ENCODE data around the gene RAET1L.

DNA sequence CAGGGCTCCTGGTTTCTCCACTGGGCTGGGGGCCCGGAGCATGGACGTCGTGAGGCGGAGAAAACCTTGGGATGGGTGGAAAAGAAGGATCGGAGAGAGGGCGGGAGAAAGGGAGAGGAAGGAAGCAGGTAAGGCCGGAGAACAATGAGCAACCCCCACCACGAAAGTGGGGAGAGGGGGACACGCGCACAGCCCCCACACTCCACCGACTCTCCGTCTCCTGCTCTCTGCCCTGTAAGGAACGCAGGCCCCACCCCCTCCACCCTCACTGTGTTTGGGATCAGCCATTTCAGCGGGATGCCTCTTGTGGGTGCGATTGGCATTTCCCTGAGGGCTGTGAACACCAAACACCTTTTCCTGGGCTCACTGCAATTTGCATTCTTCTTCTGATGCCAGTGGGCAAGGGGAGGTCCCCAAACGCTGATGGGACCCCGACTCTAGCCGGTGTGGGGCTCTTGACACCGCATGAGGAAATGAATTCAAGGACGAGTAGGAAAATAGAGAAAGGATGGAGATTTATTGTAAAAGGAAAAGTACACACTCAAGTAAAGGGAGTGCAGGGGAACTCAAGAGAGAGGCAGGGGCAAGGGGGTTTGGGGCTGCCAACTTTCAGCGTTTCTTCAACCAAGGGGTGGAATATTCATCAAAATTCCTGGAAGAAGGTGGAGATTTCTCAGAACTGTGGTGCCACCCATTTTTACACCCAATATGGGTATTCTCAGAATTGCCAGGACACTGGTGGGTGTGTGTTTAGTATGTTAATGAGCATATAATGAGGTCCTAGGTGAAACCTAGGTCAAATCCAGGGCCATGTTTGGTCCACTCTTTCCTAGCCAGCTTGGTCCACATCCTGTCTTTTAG, 13.1 kb upstream of the RAET1L start:
- TF ChIP-seq MYC (IDR thresholded peaks at IDR 0.05; ENCODE audit: low read depth, low read length) (no peak), POLR2A (IDR thresholded peaks at IDR 0.05; ENCODE audit: low read depth, low read length) (no peak), EZH2 (IDR thresholded peaks at IDR 0.05; ENCODE audit: borderline replicate concordance, low read depth, low read length, severe bottlenecking) (peak; percentile 58), MAX (IDR thresholded peaks at IDR 0.05; ENCODE audit: insufficient read depth, insufficient read length) (no peak), FOS (IDR thresholded peaks at IDR 0.05; ENCODE audit: borderline replicate concordance, insufficient read depth, low read length) (no peak)
- TF ChIP-seq, protein P1, sequence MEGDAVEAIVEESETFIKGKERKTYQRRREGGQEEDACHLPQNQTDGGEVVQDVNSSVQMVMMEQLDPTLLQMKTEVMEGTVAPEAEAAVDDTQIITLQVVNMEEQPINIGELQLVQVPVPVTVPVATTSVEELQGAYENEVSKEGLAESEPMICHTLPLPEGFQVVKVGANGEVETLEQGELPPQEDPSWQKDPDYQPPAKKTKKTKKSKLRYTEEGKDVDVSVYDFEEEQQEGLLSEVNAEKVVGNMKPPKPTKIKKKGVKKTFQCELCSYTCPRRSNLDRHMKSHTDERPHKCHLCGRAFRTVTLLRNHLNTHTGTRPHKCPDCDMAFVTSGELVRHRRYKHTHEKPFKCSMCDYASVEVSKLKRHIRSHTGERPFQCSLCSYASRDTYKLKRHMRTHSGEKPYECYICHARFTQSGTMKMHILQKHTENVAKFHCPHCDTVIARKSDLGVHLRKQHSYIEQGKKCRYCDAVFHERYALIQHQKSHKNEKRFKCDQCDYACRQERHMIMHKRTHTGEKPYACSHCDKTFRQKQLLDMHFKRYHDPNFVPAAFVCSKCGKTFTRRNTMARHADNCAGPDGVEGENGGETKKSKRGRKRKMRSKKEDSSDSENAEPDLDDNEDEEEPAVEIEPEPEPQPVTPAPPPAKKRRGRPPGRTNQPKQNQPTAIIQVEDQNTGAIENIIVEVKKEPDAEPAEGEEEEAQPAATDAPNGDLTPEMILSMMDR (IDR thresholded peaks at IDR 0.05; ENCODE audit: extremely low read depth in 1 of 2, insufficient read depth in 1 of 2, low read depth in 1 of 2, low read length in 2 of 2), result no peak
